Right ventricle myocardium inferior (tissue), 1 donor: ENCODE measurements around the gene RIOX2. TPM values are rescaled to one million over a fixed set of nuclear protein-coding genes. Genes with fewer than 3 reads are reported as not detected.

Experiments used
- ATAC-seq: fragments of 200-7000 bp; cut with Tn5 transposase; one replicate; pipeline ENCODE4 v1.9.1; 2020; ENCODE audit warnings: mild to moderate bottlenecking, moderate library complexity
- DNase-seq: peaks from one replicate; pipeline ENCODE4 v3.0.0; 2021; ENCODE audit errors: missing footprints
- intact Hi-C: fragments of 100-400 bp; cut with DNase I; formaldehyde crosslinking; loops from one replicate; pipeline ENCODE4 v1.11.0; 2022
- total RNA-seq: library from RNA; stranded (reverse); fragmentation: NEBNext Ultra II Directional; extraction: Animal tissue kit (Norgen Biotek cat#: 25700); gene quantifications from one replicate; pipeline ENCODE4 v1.2.1, GENCODE V29; 2021
- donor health status: DM: no; HTN: yes; CAD: no; lungs with severe emphysema.

RIOX2 gene
- total RNA-seq, 1 donor from 2014 or later = 13.2 TPM

GRCh38 chr3:97992547-97993173 lies 20.4 kb upstream of the RIOX2 start:
- DNase-seq = no peak
- no peak for ATAC-seq
- intact Hi-C loops = no loop called here

- ATAC-seq = no peak
- intact Hi-C loops = no loop called here
- no peak for DNase-seq
These were observed 19.1 kb upstream of the RIOX2 start for GRCh38 chr3:97991293-97991682.

DNA sequence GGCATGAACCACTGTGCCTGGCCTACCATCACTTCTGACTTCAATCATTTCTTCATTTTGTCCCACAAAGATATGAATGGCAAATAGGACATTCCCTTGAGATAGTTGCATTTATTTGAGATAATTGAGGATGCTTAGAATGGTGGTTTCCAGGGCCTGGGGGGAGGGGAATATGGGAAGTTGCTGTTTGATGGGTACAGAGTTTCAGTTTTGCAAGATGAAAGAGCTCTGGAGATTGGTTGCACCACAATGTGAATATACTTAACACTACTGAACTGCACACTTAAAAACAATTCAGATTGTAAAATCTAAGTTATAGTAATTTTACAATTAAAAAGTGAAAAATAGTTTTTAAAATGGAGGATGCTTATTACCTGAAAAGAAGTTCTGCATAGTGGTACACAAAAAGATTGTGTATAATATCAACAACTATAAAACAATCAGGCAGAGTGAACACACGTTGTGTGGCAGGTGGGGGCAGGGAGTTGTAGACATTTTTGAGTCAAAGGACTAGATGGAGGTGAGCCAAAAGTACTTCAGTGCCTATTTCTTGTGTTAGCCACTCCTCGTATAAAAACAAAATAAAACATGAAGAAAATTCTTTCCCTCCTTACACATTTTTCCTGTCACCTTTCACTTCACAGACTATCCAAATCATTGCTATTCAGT lies 18.5 kb upstream of the RIOX2 start:
- ATAC-seq (no peak), DNase-seq (no peak)
- intact Hi-C loops = no loop called here

DNA sequence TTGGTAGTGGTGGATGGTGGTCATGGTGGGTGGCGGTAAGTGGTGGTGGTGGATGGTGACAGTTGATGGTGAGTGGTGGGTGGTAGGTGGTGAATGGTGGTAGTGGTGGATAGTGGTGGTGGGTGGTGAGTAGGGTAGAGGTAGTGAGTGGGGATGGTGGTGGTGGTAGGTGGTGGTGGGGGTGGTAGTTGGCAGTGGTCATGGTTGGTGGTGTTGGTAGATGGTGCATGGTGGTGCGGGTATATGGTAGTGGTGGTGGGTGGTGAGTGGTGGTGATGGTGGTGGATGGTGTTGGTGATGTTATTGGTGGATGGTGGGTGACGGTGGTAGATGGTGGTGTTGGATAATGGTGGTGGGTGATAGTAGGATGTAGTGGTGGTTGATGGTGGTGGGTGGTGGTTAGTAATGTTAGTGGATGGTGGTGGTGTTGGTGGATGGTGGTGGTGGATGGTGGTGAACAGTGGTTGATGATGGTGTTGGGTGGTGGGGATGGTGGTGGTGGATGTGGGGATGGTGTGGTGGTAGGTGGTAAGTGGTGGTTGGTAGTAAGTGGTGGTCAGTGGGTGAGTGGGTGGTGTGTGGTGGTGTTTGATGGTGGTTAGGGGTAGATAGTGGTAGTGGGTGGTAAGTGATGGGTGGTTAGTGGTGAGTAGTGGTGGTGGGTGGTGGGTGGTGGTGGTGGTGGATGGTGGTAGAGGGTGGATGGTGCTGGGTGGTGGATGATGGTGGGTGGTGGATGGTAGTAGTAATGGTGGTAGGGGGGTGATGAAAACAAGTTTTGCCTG lies 16.7 kb upstream of the RIOX2 start:
- ATAC-seq = no peak
- intact Hi-C loops = no loop called here
- DNase-seq = no peak

GRCh38 chr3:97987306-97987705 lies 15.1 kb upstream of the RIOX2 start:
- ATAC-seq = no peak
- intact Hi-C loops = no loop called here
- no peak for DNase-seq

- ATAC-seq (no peak), DNase-seq (no peak)
- intact Hi-C loops = no loop called here
These were observed 11.8 kb upstream of the RIOX2 start for GRCh38 chr3:97983933-97984491.

GRCh38 chr3:97981886-97982285 lies 9.7 kb upstream of the RIOX2 start:
- DNase-seq = no peak
- ATAC-seq = no peak
- intact Hi-C loops = no loop called here

- DNase-seq (no peak), ATAC-seq (peak; percentile 78)
- intact Hi-C loops = no loop called here
These were observed 7.4 kb upstream of the RIOX2 start for GRCh38 chr3:97979610-97980009.

DNA sequence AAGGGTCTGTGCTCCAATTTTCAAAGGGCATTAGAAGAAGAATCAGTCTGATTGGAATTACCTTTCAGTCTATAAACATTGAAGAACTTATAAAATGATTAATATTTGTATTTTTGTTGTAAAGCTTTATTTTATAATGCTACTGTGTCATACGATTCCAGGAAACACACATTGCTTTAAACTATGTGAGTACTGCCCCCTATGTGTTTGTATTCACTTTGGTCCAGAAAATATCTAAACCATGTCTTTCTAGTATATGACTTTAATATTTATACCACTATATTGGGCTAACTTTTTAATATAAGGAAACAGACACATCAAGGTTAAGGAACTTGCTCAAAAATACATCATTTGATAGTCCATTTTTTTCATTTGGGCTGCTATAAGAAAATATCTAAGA lies 3.2 kb upstream of the RIOX2 start:
- intact Hi-C loops = no loop called here
- ATAC-seq (no peak), DNase-seq (no peak)

- DNase-seq (no peak), ATAC-seq (no peak)
- intact Hi-C loops = loop anchor here (5.0 kb wide), 2 partner anchors 42 to 153 kb away; partner anchors contain the start of gene CRYBG3
These were observed 2.8 kb upstream of the RIOX2 start for GRCh38 chr3:97974996-97975395.

DNA sequence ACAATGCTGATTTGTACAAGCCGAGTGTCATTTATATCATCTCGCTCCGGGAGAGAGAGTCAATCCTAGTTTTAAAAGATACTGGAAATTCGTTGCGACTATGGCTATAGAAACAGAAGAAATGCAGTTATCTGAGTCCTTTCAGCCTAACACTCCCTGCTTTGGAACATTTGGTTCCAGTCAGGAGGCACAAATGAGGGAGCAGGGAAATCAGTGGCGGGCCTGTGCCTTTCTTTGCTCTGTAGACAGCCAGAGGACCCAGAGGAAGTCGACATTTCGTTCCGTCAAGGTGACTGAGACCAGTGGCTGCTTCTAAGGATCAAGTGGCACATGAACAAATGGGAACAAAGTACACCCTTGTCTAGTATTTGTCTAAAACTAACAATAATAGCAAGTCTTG lies 745 bp upstream of the RIOX2 start:
- ATAC-seq = no peak
- no peak for DNase-seq
- intact Hi-C loops = loop anchor here (5.0 kb wide), 2 partner anchors 44 to 151 kb away; partner anchors contain the start of gene CRYBG3

- DNase-seq (no peak), ATAC-seq (no peak)
- intact Hi-C loops = loop anchor here (5.0 kb wide), 2 partner anchors 46 to 149 kb away; partner anchors contain the start of gene CRYBG3
These were observed 1.1 kb downstream of the RIOX2 start for GRCh38 chr3:97970956-97971620.

- DNase-seq (no peak), ATAC-seq (no peak)
- intact Hi-C loops = loop anchor here (5.0 kb wide), 2 partner anchors 47 to 148 kb away; partner anchors contain the start of gene CRYBG3
These were observed 2.1 kb downstream of the RIOX2 start for GRCh38 chr3:97970156-97970555.

DNA sequence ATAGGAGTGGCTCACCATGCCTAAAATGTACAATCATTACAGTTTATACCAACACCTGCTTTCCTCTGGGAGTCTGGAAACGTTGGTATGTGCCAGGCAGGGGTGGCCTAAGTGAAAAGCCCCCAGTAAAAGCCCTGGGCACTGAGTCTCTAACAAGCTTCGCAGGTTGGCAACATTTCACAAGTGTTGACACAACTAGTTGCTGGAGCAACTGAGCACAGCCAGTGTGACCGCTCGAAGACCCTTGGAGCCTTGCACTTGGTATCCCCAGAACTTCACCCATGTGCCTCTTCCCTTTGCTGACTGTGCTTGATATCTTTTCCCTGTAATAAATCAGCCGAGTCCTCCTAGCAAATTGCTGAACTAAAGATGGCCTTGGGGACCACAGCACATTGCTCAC lies 2.7 kb downstream of the RIOX2 start:
- intact Hi-C loops = no loop called here
- DNase-seq (no peak), ATAC-seq (no peak)

- DNase-seq = no peak
- intact Hi-C loops = no loop called here
- ATAC-seq = no peak
These were observed 3.9 kb downstream of the RIOX2 start for GRCh38 chr3:97968376-97968775.

DNA sequence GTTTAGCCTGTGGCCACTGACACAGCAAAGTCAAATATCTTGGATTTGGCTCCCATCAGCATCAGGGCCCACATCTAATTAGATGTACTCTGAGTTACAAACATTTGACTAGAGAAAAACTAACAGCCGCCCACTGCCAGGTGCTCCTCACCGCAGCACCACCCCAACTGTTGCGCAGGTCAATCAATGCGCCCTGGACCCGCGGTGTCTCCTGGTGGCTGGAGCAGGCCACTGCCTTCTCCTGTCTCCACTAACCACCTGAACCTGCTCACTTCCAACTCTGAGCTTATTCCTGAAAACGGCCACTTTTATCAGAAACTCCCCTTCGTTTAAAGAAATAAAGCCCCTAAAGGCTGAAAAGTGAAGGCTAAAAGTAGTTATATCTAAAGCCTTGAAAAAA lies 4.3 kb downstream of the RIOX2 start:
- ATAC-seq (no peak), DNase-seq (no peak)
- intact Hi-C loops = no loop called here

DNA sequence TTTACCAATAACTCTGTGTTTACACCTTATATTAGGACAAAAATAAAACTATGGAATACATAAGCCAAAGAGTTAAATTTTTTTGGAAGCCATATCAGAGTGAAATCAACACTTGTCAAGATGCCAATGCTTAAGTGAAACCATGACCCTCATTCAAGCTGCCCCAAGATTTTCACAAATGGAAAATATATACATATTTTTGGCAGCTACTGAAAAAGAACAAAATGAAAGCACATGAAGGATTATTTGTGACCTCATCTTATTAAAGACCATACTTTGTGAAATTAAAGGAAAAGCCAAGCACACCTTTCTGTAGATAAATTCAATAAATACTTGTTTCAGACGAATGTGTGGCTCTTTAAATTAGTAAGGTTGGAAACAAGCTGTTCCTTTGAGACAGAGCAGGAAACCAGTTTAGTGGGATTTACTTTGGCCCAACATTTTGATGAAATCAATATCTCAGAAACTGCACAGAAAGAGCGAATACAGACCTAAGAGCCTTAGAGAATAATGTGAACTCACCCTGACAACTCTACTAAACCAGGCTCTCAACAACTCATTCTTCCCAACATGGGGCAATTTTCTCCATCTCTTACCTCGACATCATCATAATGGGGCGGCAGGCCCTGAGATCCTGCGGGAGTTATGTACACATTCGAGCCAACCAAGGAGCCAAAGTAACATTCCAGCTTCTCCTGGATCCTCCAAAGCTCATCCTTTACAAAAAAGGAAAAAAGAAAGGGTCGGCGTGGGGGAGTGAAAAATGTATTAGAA lies 11.1 kb downstream of the RIOX2 start:
- intact Hi-C loops = no loop called here
- DNase-seq = no peak
- no peak for ATAC-seq

GRCh38 chr3:97960551-97960950 lies 11.7 kb downstream of the RIOX2 start:
- DNase-seq = no peak
- intact Hi-C loops = no loop called here
- no peak for ATAC-seq
